Sigmoid colon (tissue), 4 donors: ENCODE data around the gene ALS2CL.

ENCODE experiments used
- CTCF ChIP-seq, 4 experiments: fragments of 450-650 bp in 3 of 4; fragments of 200-600 bp in 1 of 4; IDR thresholded peaks; one replicate each; pipeline ENCODE4 v1.5.1; 2016 to 2019; ENCODE audit warnings: antibody characterized with exemption in 4 of 4, mild to moderate bottlenecking in 3 of 4, moderate library complexity in 2 of 4
- POLR2AphosphoS5 ChIP-seq, 4 donors: sonication (generic); formaldehyde crosslinking; IDR thresholded peaks; one replicate each; pipeline ENCODE4 v1.6.1; 2017; ENCODE audit warnings: antibody characterized with exemption in 4 of 4

GRCh38 chr3:46707601-46708011 is 14.1 kb upstream of the ALS2CL start:
- TF ChIP-seq POLR2AphosphoS5 (IDR thresholded peaks at IDR 0.05) (no peak), CTCF (IDR thresholded peaks at IDR 0.05) (no peak)
